ENCODE results near the gene CDC42BPB. TPM values are rescaled to one million over a fixed set of nuclear protein-coding genes. Genes with fewer than 3 reads are reported as not detected.
"Not testable (repeated sequence)": the region's sequence is repeated elsewhere in the genome, so short reads cannot be mapped to it uniquely, and the experiment has no call there.

The CDC42BPB gene
- polyA plus RNA-seq, 1 donor (not counting 4 experiments of a cell fraction or from before 2014, with no cell fraction given): 41.3 TPM

DNA sequence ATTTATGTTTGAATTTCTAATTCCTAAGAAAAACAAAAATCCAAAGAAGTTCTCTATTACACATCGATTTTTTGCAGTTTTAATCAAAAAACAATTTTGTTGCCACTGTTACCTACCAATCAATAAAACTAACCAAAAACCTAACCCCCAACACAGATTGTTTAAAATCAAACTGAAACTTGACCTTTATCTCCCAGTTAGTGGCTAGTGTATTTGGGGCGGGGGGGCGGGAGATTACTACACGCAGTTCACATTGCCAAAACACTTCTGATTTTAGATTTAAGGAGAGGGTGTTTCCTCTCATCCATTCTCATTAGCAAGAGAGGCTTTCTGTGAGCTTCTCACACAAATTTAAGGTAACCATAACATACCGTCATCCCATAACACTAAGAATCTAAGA lies 6.4 kb downstream of the CDC42BPB start:
- no peak for DNase-seq (ENCODE audit: low read depth, low spot score)
- H3K36me3 ChIP-seq (ENCODE audit: control insufficient read depth in 2 of 2, extremely low read depth in 1 of 2, insufficient read depth in 2 of 2, low read length in 2 of 2): peaks cover 0 to 10% of the 10 kb centered on the region in 2 experiments

DNA sequence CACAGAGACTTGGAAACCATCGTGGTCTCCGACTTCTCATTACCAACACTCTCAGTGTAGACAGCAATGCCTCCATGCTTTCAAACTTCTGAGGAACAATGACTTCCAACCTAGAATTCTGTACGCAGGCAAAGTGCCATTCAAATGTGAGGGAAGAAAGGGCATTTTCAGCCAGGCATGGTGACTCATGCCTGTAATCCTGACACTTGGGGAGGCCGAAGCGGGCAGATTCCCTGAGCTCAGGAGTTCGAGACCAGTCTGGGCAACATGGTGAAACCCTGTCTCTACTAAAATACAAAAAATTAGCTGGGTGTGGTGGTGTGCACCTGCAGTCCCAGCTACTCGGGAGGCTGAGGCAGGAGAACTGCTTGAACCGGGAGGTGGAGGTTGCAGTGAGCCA lies 9.9 kb downstream of the CDC42BPB start:
- FAIRE-seq; H3K9ac ChIP-seq (ENCODE audit: control insufficient read depth, extremely low read depth, insufficient read depth, low read length); H3K4me2 ChIP-seq (ENCODE audit: control insufficient read depth, extremely low read depth, insufficient read depth, low read depth, low read length); H3K36me3 ChIP-seq (ENCODE audit: control insufficient read depth in 2 of 2, extremely low read depth in 1 of 2, insufficient read depth in 2 of 2, low read length in 2 of 2); H3K4me3 ChIP-seq (ENCODE audit: control insufficient read depth in 2 of 3, extremely low read depth in 1 of 3, insufficient read depth in 2 of 3, low read depth in 1 of 3, low read length in 3 of 3); H3K9me1 ChIP-seq (ENCODE audit: control insufficient read depth, extremely low read depth, insufficient read depth, low read length); H2AFZ ChIP-seq (ENCODE audit: control insufficient read depth, low read length); H3K4me1 ChIP-seq (ENCODE audit: control insufficient read depth, extremely low read depth, insufficient read depth, low read length); H3K9me3 ChIP-seq (ENCODE audit: control insufficient read depth, low read depth, low read length); H3K27ac ChIP-seq (ENCODE audit: control insufficient read depth, insufficient read depth, low read length); H3K27me3 ChIP-seq (ENCODE audit: control insufficient read depth, extremely low read depth, insufficient read depth, low read length); dilution Hi-C loops (cut with MboI; ENCODE audit: extremely low pct_ligation_motif_present, low sequenced_read_pairs); DNase-seq (ENCODE audit: low read depth, low spot score): not testable (repeated sequence)
- H4K20me1 ChIP-seq (ENCODE audit: control insufficient read depth, extremely low read depth, insufficient read depth, low read length): peaks cover 10% of the 10 kb centered on the region
- peaks cover 92% of the 10 kb centered on the region for H3K79me2 ChIP-seq (ENCODE audit: control insufficient read depth, insufficient read depth, low read length)

More for the DNA sequence above, 6.4 kb downstream of the CDC42BPB start:
- Histone ChIP-seq H3K9ac (ENCODE audit: control insufficient read depth, extremely low read depth, insufficient read depth, low read length) (no peak overlapping the region), H2AFZ (ENCODE audit: control insufficient read depth, low read length) (no peak overlapping the region), H3K79me2 (ENCODE audit: control insufficient read depth, insufficient read depth, low read length) (peaks cover 88% of the 10 kb centered on the region), H3K4me2 (ENCODE audit: control insufficient read depth, extremely low read depth, insufficient read depth, low read depth, low read length) (no peak overlapping the region), H3K9me1 (ENCODE audit: control insufficient read depth, extremely low read depth, insufficient read depth, low read length) (peaks cover 3% of the 10 kb centered on the region), H3K27ac (ENCODE audit: control insufficient read depth, insufficient read depth, low read length) (no peak overlapping the region), H3K4me3 (ENCODE audit: control insufficient read depth in 2 of 3, extremely low read depth in 1 of 3, insufficient read depth in 2 of 3, low read depth in 1 of 3, low read length in 3 of 3) (no peak overlapping the region), H3K9me3 (ENCODE audit: control insufficient read depth, low read depth, low read length) (no peaks in the 10 kb centered on the region), H4K20me1 (ENCODE audit: control insufficient read depth, extremely low read depth, insufficient read depth, low read length) (peaks cover 5% of the 10 kb centered on the region), H3K4me1 (ENCODE audit: control insufficient read depth, extremely low read depth, insufficient read depth, low read length) (peaks cover 9% of the 10 kb centered on the region), H3K27me3 (ENCODE audit: control insufficient read depth, extremely low read depth, insufficient read depth, low read length) (no peaks in the 10 kb centered on the region)
- FAIRE-seq: no peak
- dilution Hi-C loops (cut with MboI; ENCODE audit: extremely low pct_ligation_motif_present, low sequenced_read_pairs): no loop called here
- no peak for TF ChIP-seq EZH2 (IDR thresholded peaks at IDR 0.05; ENCODE audit: low read length)
- TF ChIP-seq, protein P1, sequence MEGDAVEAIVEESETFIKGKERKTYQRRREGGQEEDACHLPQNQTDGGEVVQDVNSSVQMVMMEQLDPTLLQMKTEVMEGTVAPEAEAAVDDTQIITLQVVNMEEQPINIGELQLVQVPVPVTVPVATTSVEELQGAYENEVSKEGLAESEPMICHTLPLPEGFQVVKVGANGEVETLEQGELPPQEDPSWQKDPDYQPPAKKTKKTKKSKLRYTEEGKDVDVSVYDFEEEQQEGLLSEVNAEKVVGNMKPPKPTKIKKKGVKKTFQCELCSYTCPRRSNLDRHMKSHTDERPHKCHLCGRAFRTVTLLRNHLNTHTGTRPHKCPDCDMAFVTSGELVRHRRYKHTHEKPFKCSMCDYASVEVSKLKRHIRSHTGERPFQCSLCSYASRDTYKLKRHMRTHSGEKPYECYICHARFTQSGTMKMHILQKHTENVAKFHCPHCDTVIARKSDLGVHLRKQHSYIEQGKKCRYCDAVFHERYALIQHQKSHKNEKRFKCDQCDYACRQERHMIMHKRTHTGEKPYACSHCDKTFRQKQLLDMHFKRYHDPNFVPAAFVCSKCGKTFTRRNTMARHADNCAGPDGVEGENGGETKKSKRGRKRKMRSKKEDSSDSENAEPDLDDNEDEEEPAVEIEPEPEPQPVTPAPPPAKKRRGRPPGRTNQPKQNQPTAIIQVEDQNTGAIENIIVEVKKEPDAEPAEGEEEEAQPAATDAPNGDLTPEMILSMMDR (optimal IDR thresholded peaks at IDR 0.05 in 1 of 3, IDR thresholded peaks at IDR 0.05 in 1 of 3, conservative IDR thresholded peaks at IDR 0.05 in 1 of 3; ENCODE audit: extremely low read depth in 1 of 3, insufficient read depth in 2 of 3, low read length in 3 of 3): no peak

DNA sequence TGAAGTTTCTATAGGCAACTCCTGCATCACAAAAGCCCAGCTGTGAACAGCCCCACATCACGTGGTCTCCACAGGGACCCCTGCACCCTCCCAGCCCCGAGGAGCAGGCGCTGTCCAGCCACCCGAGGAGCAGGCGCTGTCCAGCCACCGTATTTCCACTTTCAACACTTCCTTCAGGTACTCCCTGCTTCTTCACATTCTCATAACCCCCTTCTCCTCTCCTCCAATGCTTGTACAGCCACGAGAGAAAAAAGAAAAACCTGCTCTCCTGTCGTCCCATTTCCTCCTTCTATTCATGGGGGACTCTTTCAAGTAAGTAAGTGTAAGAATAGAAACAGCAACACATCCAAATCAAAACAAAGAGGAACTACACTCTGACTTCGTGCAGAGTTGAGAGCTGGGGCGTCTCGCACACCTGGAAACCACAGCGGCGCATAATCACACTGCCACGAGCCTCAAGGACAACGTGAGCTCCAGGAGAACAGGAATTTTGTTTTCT lies 11.9 kb downstream of the CDC42BPB start:
- TF ChIP-seq, protein P1 (optimal IDR thresholded peaks at IDR 0.05 in 1 of 3, IDR thresholded peaks at IDR 0.05 in 1 of 3, conservative IDR thresholded peaks at IDR 0.05 in 1 of 3; ENCODE audit: extremely low read depth in 1 of 3, insufficient read depth in 2 of 3, low read length in 3 of 3): no peak
- TF ChIP-seq EZH2 (IDR thresholded peaks at IDR 0.05; ENCODE audit: low read length): no peak
- no peaks in the 10 kb centered on the region for H3K9me3 ChIP-seq (ENCODE audit: control insufficient read depth, low read depth, low read length)
- H3K4me3 ChIP-seq (ENCODE audit: control insufficient read depth in 2 of 3, extremely low read depth in 1 of 3, insufficient read depth in 2 of 3, low read depth in 1 of 3, low read length in 3 of 3): no peak overlapping the region
- no peak overlapping the region for H3K4me2 ChIP-seq (ENCODE audit: control insufficient read depth, extremely low read depth, insufficient read depth, low read depth, low read length)
- H3K79me2 ChIP-seq (ENCODE audit: control insufficient read depth, insufficient read depth, low read length): peaks cover 91% of the 10 kb centered on the region
- dilution Hi-C loops (cut with MboI; ENCODE audit: extremely low pct_ligation_motif_present, low sequenced_read_pairs): no loop called here
- H3K27me3 ChIP-seq (ENCODE audit: control insufficient read depth, extremely low read depth, insufficient read depth, low read length): no peaks in the 10 kb centered on the region
- DNase-seq (ENCODE audit: low read depth, low spot score): no peak
- H4K20me1 ChIP-seq (ENCODE audit: control insufficient read depth, extremely low read depth, insufficient read depth, low read length): peaks cover 7% of the 10 kb centered on the region
- no peaks in the 10 kb centered on the region for H3K9me1 ChIP-seq (ENCODE audit: control insufficient read depth, extremely low read depth, insufficient read depth, low read length)
- no peak overlapping the region for H3K27ac ChIP-seq (ENCODE audit: control insufficient read depth, insufficient read depth, low read length)
- no peaks in the 10 kb centered on the region for H3K4me1 ChIP-seq (ENCODE audit: control insufficient read depth, extremely low read depth, insufficient read depth, low read length)
- H3K36me3 ChIP-seq (ENCODE audit: control insufficient read depth in 2 of 2, extremely low read depth in 1 of 2, insufficient read depth in 2 of 2, low read length in 2 of 2): peaks cover 3 to 4% of the 10 kb centered on the region in 2 experiments
- FAIRE-seq: no peak
- no peak overlapping the region for H2AFZ ChIP-seq (ENCODE audit: control insufficient read depth, low read length)
- H3K9ac ChIP-seq (ENCODE audit: control insufficient read depth, extremely low read depth, insufficient read depth, low read length): no peak overlapping the region
